ENCODE results near the gene RABGAP1L. TPM values are rescaled to one million over a fixed set of nuclear protein-coding genes. Genes with fewer than 3 reads are reported as not detected.
"Not testable (repeated sequence)": the region's sequence is repeated elsewhere in the genome, so short reads cannot be mapped to it uniquely, and the experiment has no call there.

RABGAP1L gene
- total and polyA plus RNA-seq, 10 donors, result 30.3 to 125 (median 77.7) TPM

DNA sequence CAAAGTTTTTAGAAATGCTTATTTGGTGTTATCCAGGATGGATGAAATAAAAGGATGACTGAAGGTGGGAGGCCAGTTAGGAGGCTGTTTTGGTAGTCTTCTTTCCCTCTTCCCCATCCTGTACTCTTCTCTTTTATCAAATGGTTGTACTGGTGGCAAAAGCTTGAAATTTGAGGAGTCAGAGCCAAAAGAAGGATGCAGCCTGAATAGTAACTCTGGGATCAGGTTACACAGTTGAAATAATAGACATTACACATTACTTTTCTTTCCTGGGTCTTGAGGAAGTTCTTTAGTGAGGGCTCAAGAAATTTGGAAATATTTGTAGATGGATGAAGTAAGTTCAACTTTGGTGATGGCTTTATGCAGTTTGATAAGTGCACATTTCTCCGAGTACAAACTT, 397.1 kb downstream of the RABGAP1L start:
- TF ChIP-seq POLR2AphosphoS5 (IDR thresholded peaks at IDR 0.05), result no peak
- TF ChIP-seq, protein P1, sequence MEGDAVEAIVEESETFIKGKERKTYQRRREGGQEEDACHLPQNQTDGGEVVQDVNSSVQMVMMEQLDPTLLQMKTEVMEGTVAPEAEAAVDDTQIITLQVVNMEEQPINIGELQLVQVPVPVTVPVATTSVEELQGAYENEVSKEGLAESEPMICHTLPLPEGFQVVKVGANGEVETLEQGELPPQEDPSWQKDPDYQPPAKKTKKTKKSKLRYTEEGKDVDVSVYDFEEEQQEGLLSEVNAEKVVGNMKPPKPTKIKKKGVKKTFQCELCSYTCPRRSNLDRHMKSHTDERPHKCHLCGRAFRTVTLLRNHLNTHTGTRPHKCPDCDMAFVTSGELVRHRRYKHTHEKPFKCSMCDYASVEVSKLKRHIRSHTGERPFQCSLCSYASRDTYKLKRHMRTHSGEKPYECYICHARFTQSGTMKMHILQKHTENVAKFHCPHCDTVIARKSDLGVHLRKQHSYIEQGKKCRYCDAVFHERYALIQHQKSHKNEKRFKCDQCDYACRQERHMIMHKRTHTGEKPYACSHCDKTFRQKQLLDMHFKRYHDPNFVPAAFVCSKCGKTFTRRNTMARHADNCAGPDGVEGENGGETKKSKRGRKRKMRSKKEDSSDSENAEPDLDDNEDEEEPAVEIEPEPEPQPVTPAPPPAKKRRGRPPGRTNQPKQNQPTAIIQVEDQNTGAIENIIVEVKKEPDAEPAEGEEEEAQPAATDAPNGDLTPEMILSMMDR (IDR thresholded peaks at IDR 0.05 in 8 of 11, conservative IDR thresholded peaks at IDR 0.05 in 3 of 11), result no peak
- no peak for TF ChIP-seq POLR2A (IDR thresholded peaks at IDR 0.05)
- H3K27ac ChIP-seq, result no peak overlapping the region
- H3K27me3 ChIP-seq (replicated peaks in 1 of 7), result no peaks in the 10 kb centered on the region
- no peak for DNase-seq
- H3K36me3 ChIP-seq, result no peaks in the 10 kb centered on the region
- WGBS, 5 donors, result 44 to 100% (median 100%) methylated on average over 1 of the region's 1 CpG
- no peaks in the 10 kb centered on the region for H3K4me1 ChIP-seq
- peaks cover 0 to 18% (median 10%) of the 10 kb centered on the region in 8 donors for H3K9me3 ChIP-seq
- no peak overlapping the region for H3K4me3 ChIP-seq
- intact Hi-C loops (cut with DNase I; ENCODE audit: low total_unique reads), result no loop called here

DNA sequence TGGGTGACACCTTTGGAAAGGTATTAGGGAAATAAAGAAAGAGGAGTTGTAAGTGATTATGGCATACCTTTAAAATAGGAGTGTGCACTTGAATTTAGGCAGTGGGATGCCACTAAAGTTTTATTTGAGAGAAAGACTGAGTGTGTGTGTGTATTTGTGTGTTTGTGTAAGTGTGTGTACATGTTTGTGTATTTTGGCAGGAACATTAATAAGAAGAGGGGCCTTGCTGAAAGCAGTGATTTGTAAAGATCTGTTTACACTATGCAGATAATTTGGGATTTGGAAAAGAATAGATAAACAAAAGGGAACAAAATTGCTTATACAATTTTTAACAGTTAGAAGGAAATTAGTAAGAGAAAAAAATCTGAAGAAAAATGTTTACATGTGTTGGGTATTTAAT, 409.2 kb downstream of the RABGAP1L start:
- intact Hi-C loops (cut with DNase I; ENCODE audit: low total_unique reads), result no loop called here
- H3K9me3 ChIP-seq, result peaks cover 0 to 19% (median 9%) of the 10 kb centered on the region in 8 donors
- no peaks in the 10 kb centered on the region for H3K4me1 ChIP-seq
- no peaks in the 10 kb centered on the region for H3K27me3 ChIP-seq (replicated peaks in 1 of 7)
- TF ChIP-seq POLR2AphosphoS5 (IDR thresholded peaks at IDR 0.05) (no peak), POLR2A (IDR thresholded peaks at IDR 0.05) (no peak)
- TF ChIP-seq, protein P1 (IDR thresholded peaks at IDR 0.05 in 8 of 11, conservative IDR thresholded peaks at IDR 0.05 in 3 of 11), result no peak
- H3K27ac ChIP-seq, result no peak overlapping the region
- no peak overlapping the region for H3K4me3 ChIP-seq
- DNase-seq, result no peak
- peaks cover 0 to 7% (median 0%) of the 10 kb centered on the region in 6 donors for H3K36me3 ChIP-seq

DNA sequence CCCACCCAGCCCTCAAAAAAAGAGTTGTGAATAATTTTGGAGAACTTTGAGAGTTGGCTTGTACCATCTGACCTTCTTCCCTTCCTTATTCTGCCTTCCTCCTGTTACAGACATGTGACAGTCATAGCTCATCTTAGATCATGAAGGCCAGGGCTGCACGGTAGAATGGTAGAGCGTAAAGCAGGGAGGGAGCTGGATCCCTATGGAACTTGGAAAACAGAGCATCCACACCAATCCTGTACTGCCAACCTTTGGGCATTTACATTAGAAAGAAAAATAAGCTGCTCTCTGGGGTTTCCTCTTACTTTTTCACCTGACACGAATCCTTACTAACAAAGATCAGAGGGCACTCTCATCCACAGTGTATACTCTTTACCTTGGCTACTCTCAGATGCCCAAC, 409.9 kb downstream of the RABGAP1L start:
- no peak overlapping the region for H3K27ac ChIP-seq
- peaks cover 0 to 7% (median 0%) of the 10 kb centered on the region in 6 donors for H3K36me3 ChIP-seq
- WGBS, 5 donors, result 85 to 95% (median 92%) methylated on average over 3 of the region's 3 CpGs
- H3K27me3 ChIP-seq (replicated peaks in 1 of 7), result no peaks in the 10 kb centered on the region
- no peak overlapping the region for H3K4me3 ChIP-seq
- intact Hi-C loops (cut with DNase I; ENCODE audit: low total_unique reads), result no loop called here
- TF ChIP-seq POLR2A (IDR thresholded peaks at IDR 0.05), result no peak
- TF ChIP-seq, protein P1 (IDR thresholded peaks at IDR 0.05 in 8 of 11, conservative IDR thresholded peaks at IDR 0.05 in 3 of 11), result no peak
- no peak for TF ChIP-seq POLR2AphosphoS5 (IDR thresholded peaks at IDR 0.05)
- H3K9me3 ChIP-seq, result peaks cover 0 to 26% (median 12%) of the 10 kb centered on the region in 8 donors
- no peaks in the 10 kb centered on the region for H3K4me1 ChIP-seq
- no peak for DNase-seq

DNA sequence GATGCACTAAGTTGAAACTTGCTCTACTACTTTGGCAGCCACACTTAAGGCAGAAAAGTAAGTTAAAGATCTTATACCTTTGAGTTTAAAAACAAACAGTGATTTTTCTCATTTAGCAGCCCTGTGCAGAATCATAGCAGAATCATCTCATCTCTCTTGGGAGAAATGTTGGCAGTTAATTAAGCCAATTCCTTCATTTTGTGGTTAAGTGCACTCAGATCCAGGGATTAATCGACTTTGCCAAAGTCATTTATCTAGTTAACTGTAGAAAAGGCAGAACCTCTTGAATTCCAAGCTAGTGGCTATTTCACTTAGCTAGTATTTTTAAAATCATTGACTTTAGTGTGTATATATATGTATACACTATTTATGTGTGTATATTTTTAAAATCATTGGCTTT, 413.5 kb downstream of the RABGAP1L start:
- WGBS, 5 donors, result 77 to 88% (median 85%) methylated on average over 1 of the region's 1 CpG

DNA sequence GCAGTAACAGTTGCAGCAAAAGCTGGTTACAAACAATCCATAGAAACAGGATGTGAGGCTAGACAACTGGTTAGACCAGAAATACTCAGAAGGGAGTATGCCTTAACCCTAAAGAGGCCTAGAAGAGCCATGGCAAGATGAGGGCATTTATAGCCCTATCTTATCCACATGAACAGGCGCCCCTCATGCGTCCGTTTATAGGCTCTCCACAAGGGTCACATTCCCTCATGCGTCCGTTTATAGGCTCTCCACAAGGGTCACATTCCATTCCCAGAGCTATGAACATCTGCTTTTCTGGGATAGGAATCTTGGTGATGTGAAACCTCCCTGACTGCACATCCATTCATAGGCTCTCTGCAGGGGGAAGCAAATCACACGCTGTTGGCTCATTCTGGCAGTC, 416.8 kb downstream of the RABGAP1L start:
- intact Hi-C loops (cut with DNase I; ENCODE audit: low total_unique reads), result not testable (repeated sequence)

More for the DNA sequence above, 413.5 kb downstream of the RABGAP1L start:
- peaks cover 0 to 29% (median 0%) of the 10 kb centered on the region in 6 donors for H3K36me3 ChIP-seq
- DNase-seq, result no peak
- intact Hi-C loops (cut with DNase I; ENCODE audit: low total_unique reads), result no loop called here
- no peaks in the 10 kb centered on the region for H3K4me1 ChIP-seq
- H3K4me3 ChIP-seq, result no peak overlapping the region
- peaks cover 2 to 54% (median 38%) of the 10 kb centered on the region in 8 donors for H3K9me3 ChIP-seq
- TF ChIP-seq, protein P1 (IDR thresholded peaks at IDR 0.05 in 8 of 11, conservative IDR thresholded peaks at IDR 0.05 in 3 of 11), result no peak
- TF ChIP-seq POLR2A (IDR thresholded peaks at IDR 0.05), result no peak
- TF ChIP-seq POLR2AphosphoS5 (IDR thresholded peaks at IDR 0.05), result no peak
- no peaks in the 10 kb centered on the region for H3K27me3 ChIP-seq (replicated peaks in 1 of 7)
- H3K27ac ChIP-seq, result no peak overlapping the region

More for the DNA sequence above, 416.8 kb downstream of the RABGAP1L start:
- Histone ChIP-seq H3K36me3 (peaks cover 0 to 37% (median 0%) of the 10 kb centered on the region in 6 donors), H3K9me3 (peaks cover 2 to 69% (median 45%) of the 10 kb centered on the region in 8 donors)
- not testable (repeated sequence) for H3K27ac ChIP-seq; H3K4me3 ChIP-seq; H3K4me1 ChIP-seq; H3K27me3 ChIP-seq (replicated peaks in 1 of 7); DNase-seq
- 83 to 97% (median 95%) methylated on average over 6 of the region's 6 CpGs for WGBS, 5 donors

All from spleen (tissue), 11 donors.